WERI-Rb-1 (cell line): ENCODE results near the gene AKR1C4.
"Not testable (repeated sequence)": the region's sequence is repeated elsewhere in the genome, so short reads cannot be mapped to it uniquely, and the experiment has no call there.

Source experiments
- DNase-seq: peaks from one replicate; pipeline ENCODE4 v3.0.0-alpha.2; 2020
- H3K27ac ChIP-seq: fragments of 250-450 bp; sonication (Bioruptor Pico); 2 replicates; pipeline ENCODE4 v1.5.1; 2020; ENCODE audit warnings: mild to moderate bottlenecking, moderate library complexity
- H3K27me3 ChIP-seq: fragments of 250-450 bp; sonication (Bioruptor Pico); 2 replicates; pipeline ENCODE4 v1.5.1; 2021; ENCODE audit warnings: mild to moderate bottlenecking, low read depth, moderate library complexity; ENCODE audit not compliant: insufficient read depth, severe bottlenecking
- H3K36me3 ChIP-seq: fragments of 250-450 bp; sonication (Bioruptor Pico); 2 replicates; pipeline ENCODE4 v1.5.1; 2020; ENCODE audit warnings: mild to moderate bottlenecking, moderate library complexity
- H3K4me3 ChIP-seq: 2 replicates; pipeline ENCODE4 v1.5.1; 2011; ENCODE audit warnings: low read depth, mild to moderate bottlenecking, control low read depth, low read length
- H3K9me3 ChIP-seq: fragments of 250-450 bp; sonication (Bioruptor Pico); 2 replicates; pipeline ENCODE4 v1.5.1; 2021; ENCODE audit warnings: mild to moderate bottlenecking, moderate library complexity; ENCODE audit not compliant: severe bottlenecking
- TF ChIP-seq, protein P1 (sequence below): IDR thresholded peaks from 2 replicates; pipeline ENCODE4 v1.5.1; 2011; ENCODE audit warnings: low read depth, mild to moderate bottlenecking, control low read depth, inconsistent platforms, low read length

AKR1C4 gene

DNA sequence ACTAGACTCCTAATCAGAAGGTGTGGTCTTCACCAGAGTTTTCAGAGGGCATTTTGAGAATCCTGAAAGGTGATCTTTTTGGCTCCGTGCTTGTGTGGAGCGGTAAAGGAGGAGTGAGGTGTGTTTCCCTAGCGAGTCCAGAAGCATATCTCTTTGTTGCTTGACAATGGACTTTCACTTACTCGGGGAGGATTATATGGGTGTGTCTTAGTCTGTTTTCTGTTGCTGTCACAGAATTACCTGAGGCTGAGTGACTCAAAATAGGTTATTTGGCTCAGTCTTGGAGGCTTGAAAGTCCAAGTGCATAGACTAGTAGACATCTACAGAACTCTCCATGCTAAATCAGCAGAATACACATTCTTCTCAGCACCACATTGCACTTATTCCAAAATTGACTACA lies 57.9 kb downstream of the AKR1C4 start:
- Histone ChIP-seq H3K9me3 (no peaks in the 10 kb centered on the region), H3K4me3 (no peak overlapping the region), H3K36me3 (no peaks in the 10 kb centered on the region), H3K27me3 (peaks cover 2% of the 10 kb centered on the region), H3K27ac (no peak overlapping the region)
- TF ChIP-seq, protein P1, sequence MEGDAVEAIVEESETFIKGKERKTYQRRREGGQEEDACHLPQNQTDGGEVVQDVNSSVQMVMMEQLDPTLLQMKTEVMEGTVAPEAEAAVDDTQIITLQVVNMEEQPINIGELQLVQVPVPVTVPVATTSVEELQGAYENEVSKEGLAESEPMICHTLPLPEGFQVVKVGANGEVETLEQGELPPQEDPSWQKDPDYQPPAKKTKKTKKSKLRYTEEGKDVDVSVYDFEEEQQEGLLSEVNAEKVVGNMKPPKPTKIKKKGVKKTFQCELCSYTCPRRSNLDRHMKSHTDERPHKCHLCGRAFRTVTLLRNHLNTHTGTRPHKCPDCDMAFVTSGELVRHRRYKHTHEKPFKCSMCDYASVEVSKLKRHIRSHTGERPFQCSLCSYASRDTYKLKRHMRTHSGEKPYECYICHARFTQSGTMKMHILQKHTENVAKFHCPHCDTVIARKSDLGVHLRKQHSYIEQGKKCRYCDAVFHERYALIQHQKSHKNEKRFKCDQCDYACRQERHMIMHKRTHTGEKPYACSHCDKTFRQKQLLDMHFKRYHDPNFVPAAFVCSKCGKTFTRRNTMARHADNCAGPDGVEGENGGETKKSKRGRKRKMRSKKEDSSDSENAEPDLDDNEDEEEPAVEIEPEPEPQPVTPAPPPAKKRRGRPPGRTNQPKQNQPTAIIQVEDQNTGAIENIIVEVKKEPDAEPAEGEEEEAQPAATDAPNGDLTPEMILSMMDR: no peak
- no peak for DNase-seq

- not testable (repeated sequence) for DNase-seq, H3K9me3 ChIP-seq, H3K27ac ChIP-seq
These were observed 61.1 kb downstream of the AKR1C4 start for GRCh38 chr10:5257768-5258167.

DNA sequence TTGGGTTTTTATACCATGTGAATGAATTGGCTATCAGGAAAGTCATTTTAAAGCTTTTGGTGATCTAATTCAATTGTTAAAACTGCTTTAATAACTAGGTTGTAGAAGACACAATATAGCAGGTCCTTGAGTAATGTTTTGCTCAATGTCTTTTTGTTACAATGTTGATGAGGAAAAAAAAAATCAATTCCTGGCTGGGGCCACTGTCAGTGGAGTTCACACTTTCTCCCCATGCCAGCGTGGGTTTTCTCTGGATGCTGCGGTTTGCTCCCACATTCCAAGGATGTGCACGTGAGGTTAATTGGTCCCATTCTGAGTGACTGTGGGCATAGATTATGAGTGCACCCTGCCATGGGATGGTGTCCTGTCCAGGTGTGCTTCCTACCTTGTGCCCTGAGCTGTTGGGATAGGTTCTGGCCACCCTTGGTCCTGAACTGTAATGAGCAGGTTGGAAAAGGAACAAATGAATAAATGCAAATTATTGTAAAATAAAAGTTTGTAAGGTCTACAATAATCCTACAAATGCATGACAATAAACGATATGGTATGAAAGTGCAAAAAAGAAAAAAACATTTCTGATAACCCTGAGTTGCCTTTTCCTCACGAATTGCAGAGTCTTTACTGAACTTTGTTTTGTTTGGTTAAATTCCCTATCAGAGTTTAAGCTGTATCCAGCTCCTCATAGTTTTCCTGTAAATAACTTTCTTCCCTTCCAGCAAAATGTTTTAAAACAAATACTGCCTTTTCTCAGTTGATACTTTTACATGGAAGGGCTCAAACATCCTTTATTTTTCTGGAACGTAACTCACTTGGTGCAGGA lies 62.7 kb downstream of the AKR1C4 start:
- Histone ChIP-seq H3K27ac (no peak overlapping the region), H3K4me3 (no peak overlapping the region), H3K36me3 (no peaks in the 10 kb centered on the region), H3K9me3 (no peaks in the 10 kb centered on the region), H3K27me3 (no peaks in the 10 kb centered on the region)
- no peak for DNase-seq
- TF ChIP-seq, protein P1: no peak

More at GRCh38 chr10:5257768-5258167, 61.1 kb downstream of the AKR1C4 start:
- H3K27me3 ChIP-seq, H3K4me3 ChIP-seq, H3K36me3 ChIP-seq: not testable (repeated sequence)

DNA sequence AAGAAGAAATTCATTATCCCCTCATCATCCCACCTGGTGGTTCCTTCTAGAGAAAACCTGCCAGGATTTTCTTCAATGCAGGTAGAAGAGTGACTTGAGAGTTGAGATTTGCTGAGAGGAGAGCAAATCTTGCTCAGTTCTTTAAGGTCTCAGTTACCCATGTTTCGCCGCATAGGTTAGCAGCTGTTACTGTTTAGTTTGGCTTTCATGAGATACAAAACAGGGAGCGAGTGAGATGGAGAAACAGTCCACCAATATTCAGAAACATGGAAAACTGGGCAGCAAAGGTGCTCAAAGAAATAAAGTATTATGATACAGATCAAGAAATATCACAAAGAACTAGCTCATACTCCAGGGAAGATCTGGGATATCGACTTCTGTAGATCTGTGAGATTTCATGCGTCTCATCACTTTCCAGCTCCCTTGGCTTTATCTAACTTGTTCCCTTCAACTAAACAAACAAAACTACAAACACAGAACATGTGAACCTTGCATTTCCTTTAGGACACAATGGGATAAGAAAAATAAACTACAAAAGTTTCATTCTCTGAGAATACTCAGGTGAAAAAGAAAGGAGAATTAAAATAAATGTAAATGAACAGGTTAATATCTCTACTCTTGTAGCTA lies 63.4 kb downstream of the AKR1C4 start:
- Histone ChIP-seq H3K4me3 (no peak overlapping the region), H3K27me3 (no peaks in the 10 kb centered on the region), H3K36me3 (no peaks in the 10 kb centered on the region), H3K27ac (no peak overlapping the region), H3K9me3 (no peaks in the 10 kb centered on the region)
- DNase-seq: no peak
- TF ChIP-seq, protein P1: no peak

DNA sequence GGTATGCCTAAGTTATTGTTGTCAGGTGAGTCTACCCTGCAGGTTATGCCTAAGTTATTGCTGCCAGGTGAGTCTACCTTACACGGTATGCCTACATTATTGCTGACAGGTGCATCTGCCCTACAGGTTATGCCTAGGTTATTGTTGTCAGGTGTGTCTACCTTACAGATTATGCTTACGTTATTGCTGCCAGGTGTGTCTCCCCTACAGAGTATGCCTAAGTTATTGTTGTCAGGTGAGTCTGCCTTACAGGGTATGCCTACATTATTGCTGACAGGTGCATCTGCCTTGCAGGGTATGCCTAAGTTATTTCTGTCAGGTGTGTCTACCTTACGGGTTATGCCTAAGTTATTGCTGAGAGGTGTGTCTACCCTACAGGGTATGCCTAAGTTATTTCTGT lies 64.2 kb downstream of the AKR1C4 start:
- no peaks in the 10 kb centered on the region for H3K27me3 ChIP-seq
- no peak for DNase-seq
- H3K27ac ChIP-seq: no peak overlapping the region
- TF ChIP-seq, protein P1: no peak
- H3K9me3 ChIP-seq: no peaks in the 10 kb centered on the region
- H3K36me3 ChIP-seq: no peaks in the 10 kb centered on the region
- H3K4me3 ChIP-seq: no peak overlapping the region

GRCh38 chr10:5265139-5265538 lies 68.5 kb downstream of the AKR1C4 start:
- no peak for DNase-seq
- no peaks in the 10 kb centered on the region for H3K9me3 ChIP-seq
- H3K4me3 ChIP-seq: no peak overlapping the region
- H3K36me3 ChIP-seq: no peaks in the 10 kb centered on the region
- no peaks in the 10 kb centered on the region for H3K27me3 ChIP-seq
- H3K27ac ChIP-seq: no peak overlapping the region
- TF ChIP-seq, protein P1: no peak
